Measurements from ENCODE around the gene MYO16. TPM values are rescaled to one million over a fixed set of nuclear protein-coding genes. Genes with fewer than 3 reads are reported as not detected.

MYO16 gene
- total RNA-seq, 1 experiment from 2014 or later, result not detected

DNA sequence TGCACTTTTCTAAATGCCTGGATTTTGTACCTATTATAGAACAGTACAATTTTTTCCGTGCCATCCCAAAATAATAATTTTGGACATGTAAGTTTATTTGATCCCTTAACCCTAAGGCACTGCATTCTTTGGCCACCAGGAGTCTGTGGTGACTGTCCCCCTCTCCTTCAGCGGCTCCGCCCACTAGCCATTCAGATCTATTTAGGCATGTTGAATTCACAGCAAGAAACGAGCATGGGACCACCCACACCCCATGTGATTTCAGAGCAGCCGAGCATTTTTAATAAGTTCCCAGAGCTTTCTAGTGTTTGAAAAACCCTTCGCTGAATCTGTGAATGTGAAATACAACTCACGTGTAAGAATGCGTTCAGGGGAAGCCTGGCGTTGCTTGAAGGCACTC is 567.5 kb downstream of the MYO16 start:
- H4K91ac ChIP-seq (ENCODE audit: insufficient read length, low read depth, low read length), result no peak overlapping the region
- no peaks in the 10 kb centered on the region for H4K20me1 ChIP-seq (ENCODE audit: control insufficient read depth, insufficient read depth, insufficient read length)
- H3K56ac ChIP-seq (ENCODE audit: insufficient read length, low read depth, low read length), result no peak overlapping the region
- no peak overlapping the region for H2BK5ac ChIP-seq (ENCODE audit: insufficient read length, low read length)
- no peak overlapping the region for H2BK12ac ChIP-seq (ENCODE audit: insufficient read length, low read depth, low read length)
- no peaks in the 10 kb centered on the region for H3K4me1 ChIP-seq (ENCODE audit: insufficient read depth, low read length)
- H4K8ac ChIP-seq (replicated peaks; ENCODE audit: insufficient read length, low read depth, low read length), result no peak overlapping the region
- Mint-ChIP-seq H3K27me3 (ENCODE audit: low read depth) (no peaks in the 10 kb centered on the region), H3K4me1 (peaks cover 30 to 37% of the 10 kb centered on the region in 2 experiments), H3K36me3 (ENCODE audit: insufficient read depth in 1 of 3, low read depth in 3 of 3) (no peaks in the 10 kb centered on the region), H3K27ac (no peak overlapping the region), H3K9me3 (no peaks in the 10 kb centered on the region), H3K4me3 (no peak overlapping the region)
- H3K27me3 ChIP-seq (ENCODE audit: insufficient read depth, low read length), result no peaks in the 10 kb centered on the region
- H3K14ac ChIP-seq (ENCODE audit: insufficient read depth, low read length), result no peak overlapping the region
- H3K4me2 ChIP-seq (ENCODE audit: insufficient read depth, insufficient read length, low read length), result no peak overlapping the region
- no peak overlapping the region for H2BK20ac ChIP-seq (ENCODE audit: low read depth, low read length, poor library complexity, severe bottlenecking)
- H2AFZ ChIP-seq (ENCODE audit: low read length), result no peak overlapping the region
- DNase-seq, result peak; percentile 67
- no peaks in the 10 kb centered on the region for H3K23me2 ChIP-seq (ENCODE audit: insufficient read length, low read depth, low read length, poor library complexity, severe bottlenecking)
- WGBS (ENCODE audit: extremely low coverage, insufficient read length, low lambda C conversion rate), result no CpG with 5 or more reads among the region's 9 CpGs
- H3K23ac ChIP-seq (ENCODE audit: insufficient read length, low read depth, low read length), result no peak overlapping the region
- no peak overlapping the region for H2BK15ac ChIP-seq (ENCODE audit: low read depth, low read length)
- TF ChIP-seq, protein P1, sequence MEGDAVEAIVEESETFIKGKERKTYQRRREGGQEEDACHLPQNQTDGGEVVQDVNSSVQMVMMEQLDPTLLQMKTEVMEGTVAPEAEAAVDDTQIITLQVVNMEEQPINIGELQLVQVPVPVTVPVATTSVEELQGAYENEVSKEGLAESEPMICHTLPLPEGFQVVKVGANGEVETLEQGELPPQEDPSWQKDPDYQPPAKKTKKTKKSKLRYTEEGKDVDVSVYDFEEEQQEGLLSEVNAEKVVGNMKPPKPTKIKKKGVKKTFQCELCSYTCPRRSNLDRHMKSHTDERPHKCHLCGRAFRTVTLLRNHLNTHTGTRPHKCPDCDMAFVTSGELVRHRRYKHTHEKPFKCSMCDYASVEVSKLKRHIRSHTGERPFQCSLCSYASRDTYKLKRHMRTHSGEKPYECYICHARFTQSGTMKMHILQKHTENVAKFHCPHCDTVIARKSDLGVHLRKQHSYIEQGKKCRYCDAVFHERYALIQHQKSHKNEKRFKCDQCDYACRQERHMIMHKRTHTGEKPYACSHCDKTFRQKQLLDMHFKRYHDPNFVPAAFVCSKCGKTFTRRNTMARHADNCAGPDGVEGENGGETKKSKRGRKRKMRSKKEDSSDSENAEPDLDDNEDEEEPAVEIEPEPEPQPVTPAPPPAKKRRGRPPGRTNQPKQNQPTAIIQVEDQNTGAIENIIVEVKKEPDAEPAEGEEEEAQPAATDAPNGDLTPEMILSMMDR (conservative IDR thresholded peaks at IDR 0.05), result peak; percentile 66
- no peaks in the 10 kb centered on the region for H3K9me3 ChIP-seq (ENCODE audit: control insufficient read depth, low read depth, low read length)
- no peaks in the 10 kb centered on the region for H3K79me2 ChIP-seq (ENCODE audit: insufficient read depth, low read length)
- H3K4ac ChIP-seq (ENCODE audit: low read depth, low read length), result no peak overlapping the region
- H3K79me1 ChIP-seq (ENCODE audit: insufficient read depth, low read depth, low read length, poor library complexity, severe bottlenecking), result no peaks in the 10 kb centered on the region
- H2AK5ac ChIP-seq (ENCODE audit: insufficient read length, low read length), result no peak overlapping the region
- no peak overlapping the region for H3K27ac ChIP-seq (ENCODE audit: insufficient read length, low read depth, low read length)
- no peak overlapping the region for H2BK120ac ChIP-seq (ENCODE audit: low read depth, low read length, poor library complexity, severe bottlenecking)
- H3K9ac ChIP-seq (ENCODE audit: extremely low read depth, insufficient read length, low read length), result no peak overlapping the region
- no peak overlapping the region for H3T11ph ChIP-seq (ENCODE audit: low read length)
- H3K18ac ChIP-seq (ENCODE audit: insufficient read length, low read depth, low read length), result no peak overlapping the region
- H4K5ac ChIP-seq (ENCODE audit: insufficient read length, low read depth, low read length), result no peak overlapping the region
